Esophagus muscularis mucosa (tissue), 4 donors: ENCODE measurements around the gene LRGUK. TPM values are rescaled to one million over a fixed set of nuclear protein-coding genes. Genes with fewer than 3 reads are reported as not detected.

Experiments
- DNase-seq: peaks from one replicate; pipeline ENCODE4 v3.0.0-alpha.2; 2017; ENCODE audit errors: extremely low spot score
- H3K27ac ChIP-seq, 4 donors: fragments of 200-600 bp; sonication (generic); replicated peaks in 1 of 4; 1 replicate in 3 of 4; 2 replicates in 1 of 4; pipeline ENCODE4 v1.5.1; 2016 to 2019; ENCODE audit warnings: mild to moderate bottlenecking in 1 of 4
- H3K27me3 ChIP-seq, 4 donors: fragments of 200-600 bp; sonication (generic); one replicate each; pipeline versions ENCODE4 v1.5.1 to v1.6.0; 2016 to 2019
- H3K36me3 ChIP-seq, 4 donors: fragments of 200-600 bp; sonication (generic); one replicate each; pipeline ENCODE4 v1.5.1; 2016 to 2019
- H3K4me1 ChIP-seq, 4 donors: fragments of 200-600 bp; sonication (generic); one replicate each; pipeline ENCODE4 v1.5.1; 2016 to 2019
- H3K4me3 ChIP-seq, 4 donors: fragments of 200-600 bp; sonication (generic); 1 replicate in 2 of 4; 2 replicates in 2 of 4; pipeline ENCODE4 v1.5.1; 2016 to 2019; ENCODE audit warnings: mild to moderate bottlenecking in 4 of 4, moderate library complexity in 1 of 4
- H3K9me3 ChIP-seq, 4 donors: fragments of 200-600 bp; sonication (generic); 1 replicate in 3 of 4; 2 replicates in 1 of 4; pipeline ENCODE4 v1.5.1; 2016 to 2019
- EP300 ChIP-seq: sonication (generic); formaldehyde crosslinking; IDR thresholded peaks from one replicate; pipeline ENCODE4 v1.6.1; 2017; ENCODE audit warnings: antibody characterized with exemption
- POLR2A ChIP-seq: fragments of 450-650 bp; IDR thresholded peaks from one replicate; pipeline ENCODE4 v1.6.1; 2017; ENCODE audit warnings: antibody characterized with exemption, moderate library complexity, mild to moderate bottlenecking, low read depth
- POLR2AphosphoS5 ChIP-seq, 2 donors: sonication (generic); formaldehyde crosslinking; IDR thresholded peaks; one replicate each; pipeline ENCODE4 v1.6.1; 2017; ENCODE audit warnings: antibody characterized with exemption in 2 of 2
- WGBS: methylation state at CpG from one replicate; pipeline ENCODE4 v1.1.5; 2018; 5-methylcytosine and 5-hydroxymethylcytosine counted together
- intact Hi-C: fragments of 100-400 bp; cut with DNase I; formaldehyde crosslinking; loops from one replicate; pipeline ENCODE4 v1.15.1; 2023
- total RNA-seq, 4 donors: library from RNA; depleted of rRNA; stranded (reverse); fragments of >200 nt; gene quantifications; one replicate each; pipeline versions ENCODE4 v1.1.0 to v1.2.1, GENCODE V29; 2016
- TF ChIP-seq, protein P1 (sequence below), 3 experiments: fragments of 200-600 bp in 2 of 3; fragments of 450-650 bp in 1 of 3; sonication (generic) in 2 of 3; IDR thresholded peaks; one replicate each; pipeline ENCODE4 v1.5.1; 2017 to 2019; ENCODE audit warnings: antibody characterized with exemption in 3 of 3, mild to moderate bottlenecking in 2 of 3, moderate library complexity in 1 of 3

Gene LRGUK
- total RNA-seq, 4 donors from 2014 or later: 0.13 to 0.83 (median 0.31) TPM

DNA sequence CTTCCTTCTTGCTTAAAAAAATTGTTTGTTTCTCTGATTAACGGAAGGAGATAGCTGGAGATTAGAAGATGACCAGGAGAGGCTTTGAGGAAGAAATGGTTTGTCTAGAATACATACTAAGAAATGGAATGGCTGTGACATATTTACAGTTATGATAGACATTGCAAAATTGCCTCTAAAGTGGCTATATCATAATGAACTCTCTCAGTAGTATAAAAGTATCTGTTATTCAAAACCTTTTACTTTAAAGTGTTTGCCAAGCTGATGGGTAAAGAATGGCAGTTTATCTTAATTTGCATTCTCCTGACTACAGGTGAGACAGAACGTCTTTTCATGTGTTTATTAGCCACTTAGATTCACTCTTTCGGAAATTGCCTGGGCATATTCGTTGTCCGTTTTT is 28.7 kb downstream of the LRGUK start:
- H3K27me3 ChIP-seq: no peaks in the 10 kb centered on the region

DNA sequence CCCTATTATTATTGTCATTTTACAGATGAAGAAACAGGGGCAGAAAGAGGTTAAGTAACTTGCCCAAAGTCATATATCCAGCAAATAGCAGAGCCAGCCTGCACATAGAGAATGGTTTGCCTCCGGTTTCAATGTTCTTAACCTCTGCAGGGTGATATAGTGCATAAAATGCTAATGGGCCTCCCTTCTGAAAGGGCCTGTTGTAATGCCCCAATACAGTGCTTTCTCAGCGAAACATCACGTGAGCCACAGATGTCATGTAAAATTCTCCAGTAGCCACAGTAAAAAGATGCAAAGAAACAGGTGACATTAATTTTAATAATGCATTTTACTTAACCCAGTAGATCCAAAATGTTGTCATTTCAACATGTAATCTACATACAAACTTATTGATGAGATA is 38.1 kb downstream of the LRGUK start:
- no peaks in the 10 kb centered on the region for H3K27me3 ChIP-seq
- TF ChIP-seq POLR2AphosphoS5 (IDR thresholded peaks at IDR 0.05) (no peak), POLR2A (no peak), EP300 (no peak)
- TF ChIP-seq, protein P1, sequence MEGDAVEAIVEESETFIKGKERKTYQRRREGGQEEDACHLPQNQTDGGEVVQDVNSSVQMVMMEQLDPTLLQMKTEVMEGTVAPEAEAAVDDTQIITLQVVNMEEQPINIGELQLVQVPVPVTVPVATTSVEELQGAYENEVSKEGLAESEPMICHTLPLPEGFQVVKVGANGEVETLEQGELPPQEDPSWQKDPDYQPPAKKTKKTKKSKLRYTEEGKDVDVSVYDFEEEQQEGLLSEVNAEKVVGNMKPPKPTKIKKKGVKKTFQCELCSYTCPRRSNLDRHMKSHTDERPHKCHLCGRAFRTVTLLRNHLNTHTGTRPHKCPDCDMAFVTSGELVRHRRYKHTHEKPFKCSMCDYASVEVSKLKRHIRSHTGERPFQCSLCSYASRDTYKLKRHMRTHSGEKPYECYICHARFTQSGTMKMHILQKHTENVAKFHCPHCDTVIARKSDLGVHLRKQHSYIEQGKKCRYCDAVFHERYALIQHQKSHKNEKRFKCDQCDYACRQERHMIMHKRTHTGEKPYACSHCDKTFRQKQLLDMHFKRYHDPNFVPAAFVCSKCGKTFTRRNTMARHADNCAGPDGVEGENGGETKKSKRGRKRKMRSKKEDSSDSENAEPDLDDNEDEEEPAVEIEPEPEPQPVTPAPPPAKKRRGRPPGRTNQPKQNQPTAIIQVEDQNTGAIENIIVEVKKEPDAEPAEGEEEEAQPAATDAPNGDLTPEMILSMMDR (IDR thresholded peaks at IDR 0.05): no peak
- H3K27ac ChIP-seq: no peak overlapping the region
- DNase-seq: no peak
- no peak overlapping the region for H3K4me3 ChIP-seq
- WGBS: 98% methylated on average over 3 of the region's 3 CpGs
- H3K4me1 ChIP-seq: no peaks in the 10 kb centered on the region
- H3K9me3 ChIP-seq: no peaks in the 10 kb centered on the region
- no peaks in the 10 kb centered on the region for H3K36me3 ChIP-seq
- intact Hi-C loops: no loop called here

More for the DNA sequence above, 28.7 kb downstream of the LRGUK start:
- Histone ChIP-seq H3K4me1 (no peaks in the 10 kb centered on the region), H3K27ac (no peak overlapping the region), H3K36me3 (no peaks in the 10 kb centered on the region), H3K9me3 (no peaks in the 10 kb centered on the region), H3K4me3 (no peak overlapping the region)
- WGBS: 85% methylated on average over 5 of the region's 5 CpGs
- TF ChIP-seq POLR2A (no peak), EP300 (no peak), POLR2AphosphoS5 (IDR thresholded peaks at IDR 0.05) (no peak)
- TF ChIP-seq, protein P1 (IDR thresholded peaks at IDR 0.05): no peak
- intact Hi-C loops: no loop called here
- DNase-seq: no peak

DNA sequence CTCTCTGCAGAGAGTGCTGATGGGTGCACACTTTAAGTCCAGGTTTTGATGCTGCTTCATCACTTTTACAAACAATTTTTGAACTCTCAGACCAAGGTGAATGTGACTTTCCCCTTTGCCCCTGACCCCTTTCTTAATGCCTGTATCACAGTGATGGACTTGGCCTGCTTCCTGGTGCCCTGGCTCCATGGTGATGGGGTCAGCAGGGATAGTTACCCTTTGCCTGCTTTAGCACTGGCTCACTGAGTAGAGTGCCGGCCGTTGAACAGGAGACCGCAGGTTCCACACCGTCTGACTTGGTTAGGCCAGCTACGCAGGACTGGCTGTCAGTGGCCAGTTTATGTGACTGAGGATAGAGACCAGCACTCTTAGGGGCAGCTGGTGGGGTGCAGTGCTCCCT is 40.1 kb downstream of the LRGUK start:
- no peak overlapping the region for H3K4me3 ChIP-seq
- TF ChIP-seq, protein P1 (IDR thresholded peaks at IDR 0.05): no peak
- TF ChIP-seq POLR2AphosphoS5 (IDR thresholded peaks at IDR 0.05): no peak
- no peak for TF ChIP-seq EP300
- TF ChIP-seq POLR2A: no peak
- no peaks in the 10 kb centered on the region for H3K4me1 ChIP-seq
- no peak for DNase-seq
- no peak overlapping the region for H3K27ac ChIP-seq
- intact Hi-C loops: no loop called here
- H3K9me3 ChIP-seq: no peaks in the 10 kb centered on the region
- no peaks in the 10 kb centered on the region for H3K27me3 ChIP-seq
- 98% methylated on average over 5 of the region's 5 CpGs for WGBS
- no peaks in the 10 kb centered on the region for H3K36me3 ChIP-seq

DNA sequence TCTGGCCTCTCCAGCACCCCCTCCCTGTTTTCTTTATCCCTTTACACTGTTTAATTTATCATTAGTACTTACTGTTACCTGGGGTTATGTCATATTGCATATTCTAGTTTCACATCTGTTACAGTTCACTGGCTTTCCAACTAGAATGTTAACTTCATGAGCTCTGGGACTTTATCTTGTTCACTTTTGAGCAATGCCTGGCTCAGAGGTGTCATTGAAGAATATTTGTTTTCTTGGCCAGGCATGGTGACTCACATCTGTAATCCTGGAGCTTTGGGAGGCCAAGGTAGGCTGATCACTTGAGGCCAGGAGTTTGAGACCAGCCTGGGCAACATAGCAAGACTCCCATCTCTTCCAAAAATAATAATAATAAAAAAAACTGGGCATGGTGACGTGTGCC is 40.7 kb downstream of the LRGUK start:
- intact Hi-C loops: no loop called here

More for the DNA sequence above, 40.7 kb downstream of the LRGUK start:
- DNase-seq: no peak
- no peaks in the 10 kb centered on the region for H3K27me3 ChIP-seq
- no peaks in the 10 kb centered on the region for H3K9me3 ChIP-seq
- H3K4me3 ChIP-seq: no peak overlapping the region
- 75% methylated on average over 1 of the region's 1 CpG for WGBS
- no peak overlapping the region for H3K27ac ChIP-seq
- H3K4me1 ChIP-seq: no peaks in the 10 kb centered on the region
- TF ChIP-seq EP300 (no peak), POLR2AphosphoS5 (IDR thresholded peaks at IDR 0.05) (no peak), POLR2A (no peak)
- TF ChIP-seq, protein P1 (IDR thresholded peaks at IDR 0.05): no peak
- H3K36me3 ChIP-seq: no peaks in the 10 kb centered on the region
